Astrocyte (in vitro differentiated cells and primary cell): Measurements from ENCODE around the gene WDR64. TPM values are rescaled to one million over a fixed set of nuclear protein-coding genes. Genes with fewer than 3 reads are reported as not detected.

ENCODE experiments used
- DNase-seq: peaks from one replicate; pipeline ENCODE4 v3.0.0-alpha.2; 2010; ENCODE audit warnings: low read depth
- FAIRE-seq: peaks from 2 replicates; lab custom pipeline; 2011; peaks lifted over from hg19 to GRCh38; lab: Jason Lieb, UNC
- H2AFZ ChIP-seq: 2 replicates; pipeline ENCODE4 v1.6.0; 2012; ENCODE audit warnings: low read depth, low read length, inconsistent platforms
- H3K27ac ChIP-seq: 2 replicates; pipeline ENCODE4 v1.5.1; 2011; ENCODE audit warnings: low read depth, low read length, inconsistent platforms
- H3K27me3 ChIP-seq: 2 replicates; pipeline ENCODE4 v1.6.0; 2011; ENCODE audit warnings: low read length, inconsistent platforms; ENCODE audit not compliant: insufficient read depth
- H3K36me3 ChIP-seq: 2 replicates; pipeline ENCODE4 v1.5.1; 2011; ENCODE audit warnings: low read length, inconsistent platforms; ENCODE audit not compliant: insufficient read depth
- H3K4me1 ChIP-seq: 2 replicates; pipeline ENCODE4 v1.5.1; 2011; ENCODE audit warnings: low read length, inconsistent platforms; ENCODE audit not compliant: insufficient read depth
- H3K4me2 ChIP-seq: 2 replicates; pipeline ENCODE4 v1.6.0; 2012; ENCODE audit warnings: low read length, inconsistent platforms
- H3K4me3 ChIP-seq: 2 replicates; pipeline ENCODE4 v1.5.1; 2011; ENCODE audit warnings: low read depth, mild to moderate bottlenecking, low read length, inconsistent platforms; ENCODE audit not compliant: insufficient read depth
- H3K79me2 ChIP-seq: 2 replicates; pipeline ENCODE4 v1.6.0; 2012; ENCODE audit warnings: mild to moderate bottlenecking, low read length, inconsistent platforms; ENCODE audit not compliant: insufficient read depth
- H3K9ac ChIP-seq: 2 replicates; pipeline ENCODE4 v1.6.0; 2012; ENCODE audit warnings: mild to moderate bottlenecking, low read length, inconsistent platforms
- H3K9me3 ChIP-seq: 2 replicates; pipeline ENCODE4 v1.5.1; 2012; ENCODE audit warnings: low read depth, mild to moderate bottlenecking, low read length, inconsistent platforms; ENCODE audit not compliant: insufficient read depth
- H4K20me1 ChIP-seq: 2 replicates; pipeline ENCODE4 v1.6.0; 2012; ENCODE audit warnings: low read length, inconsistent platforms; ENCODE audit not compliant: insufficient read depth
- H3K27ac Mint-ChIP-seq: one replicate; pipeline ENCODE4 v1.8.0; 2021; ENCODE audit warnings: mild to moderate bottlenecking, mixed read lengths; ENCODE audit not compliant: unreplicated experiment
- H3K27me3 Mint-ChIP-seq: one replicate; pipeline ENCODE4 v1.8.0; 2021; ENCODE audit warnings: low read depth, mixed read lengths; ENCODE audit not compliant: unreplicated experiment
- H3K36me3 Mint-ChIP-seq: one replicate; pipeline ENCODE4 v1.8.0; 2021; ENCODE audit warnings: low read depth, mixed read lengths; ENCODE audit not compliant: unreplicated experiment
- H3K4me1 Mint-ChIP-seq: one replicate; pipeline ENCODE4 v1.8.0; 2021; ENCODE audit warnings: low read depth, mixed read lengths; ENCODE audit not compliant: unreplicated experiment
- H3K4me3 Mint-ChIP-seq: one replicate; pipeline ENCODE4 v1.8.0; 2021; ENCODE audit warnings: mild to moderate bottlenecking, moderate library complexity, mixed read lengths; ENCODE audit not compliant: unreplicated experiment
- H3K9me3 Mint-ChIP-seq: one replicate; pipeline ENCODE4 v1.8.0; 2021; ENCODE audit warnings: mild to moderate bottlenecking, mixed read lengths; ENCODE audit not compliant: unreplicated experiment
- EZH2 ChIP-seq: IDR thresholded peaks from 2 replicates; pipeline ENCODE4 v1.6.1; 2012; ENCODE audit warnings: mild to moderate bottlenecking, low read length, inconsistent platforms; ENCODE audit not compliant: insufficient read depth
- total RNA-seq: library from RNA; stranded (reverse); gene quantifications from 2 replicates; pipeline ENCODE4 v1.2.1, GENCODE V29; 2021
- TF ChIP-seq, protein P1 (sequence below): IDR thresholded peaks from 2 replicates; pipeline ENCODE4 v1.5.1; 2011; ENCODE audit warnings: low read depth, mild to moderate bottlenecking, inconsistent platforms, low read length, moderate library complexity; ENCODE audit not compliant: insufficient read depth

WDR64 gene
- total RNA-seq, 1 donor from 2014 or later: not detected

DNA sequence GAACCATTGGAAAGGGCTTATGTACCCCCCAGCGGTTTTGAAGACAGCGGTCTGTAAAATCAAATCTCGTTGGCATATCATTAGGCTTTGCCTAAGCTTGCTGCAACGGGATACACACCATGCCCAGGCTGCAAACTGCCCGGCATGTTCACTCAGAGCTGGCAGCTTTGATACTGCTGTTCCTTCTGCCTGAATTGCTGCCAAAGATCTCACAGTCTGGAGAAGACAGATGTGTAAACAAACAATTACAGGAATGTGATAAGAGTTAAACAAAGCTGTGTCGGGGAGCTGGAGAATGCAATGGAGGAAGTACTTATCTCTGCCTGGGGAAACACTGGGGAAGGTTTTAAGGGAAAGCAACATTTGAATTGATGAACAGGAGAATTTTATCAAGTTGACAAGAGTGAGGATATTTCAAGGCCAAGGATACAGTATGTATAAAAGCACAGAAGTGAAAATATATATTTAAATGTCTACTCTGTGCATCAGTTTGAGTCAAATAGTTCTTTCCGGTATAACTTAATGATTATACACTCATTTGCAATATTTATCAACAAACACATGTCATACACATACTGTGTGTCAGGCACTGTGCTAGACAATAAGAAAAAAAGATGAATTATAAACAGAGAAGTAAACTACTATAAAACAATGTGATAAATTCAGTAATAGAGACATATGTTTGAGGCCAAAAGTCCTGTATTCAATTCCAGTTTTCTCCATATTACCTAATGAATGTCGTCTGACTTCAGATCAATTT is 41.8 kb upstream of the WDR64 start:
- Mint-ChIP-seq H3K27ac (no peak overlapping the region), H3K4me1 (peaks cover 24% of the 10 kb centered on the region), H3K9me3 (no peaks in the 10 kb centered on the region), H3K4me3 (no peak overlapping the region), H3K36me3 (no peaks in the 10 kb centered on the region), H3K27me3 (no peaks in the 10 kb centered on the region)
- DNase-seq: no peak
- Histone ChIP-seq H3K4me1 (peaks cover 33% of the 10 kb centered on the region), H3K79me2 (no peaks in the 10 kb centered on the region), H3K4me3 (no peak overlapping the region), H3K4me2 (peak overlapping the region; percentile 8), H4K20me1 (no peaks in the 10 kb centered on the region), H3K27ac (no peak overlapping the region), H3K9ac (no peak overlapping the region), H3K9me3 (no peaks in the 10 kb centered on the region), H3K27me3 (no peaks in the 10 kb centered on the region), H2AFZ (no peak overlapping the region), H3K36me3 (no peaks in the 10 kb centered on the region)
- TF ChIP-seq EZH2: no peak
- TF ChIP-seq, protein P1, sequence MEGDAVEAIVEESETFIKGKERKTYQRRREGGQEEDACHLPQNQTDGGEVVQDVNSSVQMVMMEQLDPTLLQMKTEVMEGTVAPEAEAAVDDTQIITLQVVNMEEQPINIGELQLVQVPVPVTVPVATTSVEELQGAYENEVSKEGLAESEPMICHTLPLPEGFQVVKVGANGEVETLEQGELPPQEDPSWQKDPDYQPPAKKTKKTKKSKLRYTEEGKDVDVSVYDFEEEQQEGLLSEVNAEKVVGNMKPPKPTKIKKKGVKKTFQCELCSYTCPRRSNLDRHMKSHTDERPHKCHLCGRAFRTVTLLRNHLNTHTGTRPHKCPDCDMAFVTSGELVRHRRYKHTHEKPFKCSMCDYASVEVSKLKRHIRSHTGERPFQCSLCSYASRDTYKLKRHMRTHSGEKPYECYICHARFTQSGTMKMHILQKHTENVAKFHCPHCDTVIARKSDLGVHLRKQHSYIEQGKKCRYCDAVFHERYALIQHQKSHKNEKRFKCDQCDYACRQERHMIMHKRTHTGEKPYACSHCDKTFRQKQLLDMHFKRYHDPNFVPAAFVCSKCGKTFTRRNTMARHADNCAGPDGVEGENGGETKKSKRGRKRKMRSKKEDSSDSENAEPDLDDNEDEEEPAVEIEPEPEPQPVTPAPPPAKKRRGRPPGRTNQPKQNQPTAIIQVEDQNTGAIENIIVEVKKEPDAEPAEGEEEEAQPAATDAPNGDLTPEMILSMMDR: no peak
- no peak for FAIRE-seq

DNA sequence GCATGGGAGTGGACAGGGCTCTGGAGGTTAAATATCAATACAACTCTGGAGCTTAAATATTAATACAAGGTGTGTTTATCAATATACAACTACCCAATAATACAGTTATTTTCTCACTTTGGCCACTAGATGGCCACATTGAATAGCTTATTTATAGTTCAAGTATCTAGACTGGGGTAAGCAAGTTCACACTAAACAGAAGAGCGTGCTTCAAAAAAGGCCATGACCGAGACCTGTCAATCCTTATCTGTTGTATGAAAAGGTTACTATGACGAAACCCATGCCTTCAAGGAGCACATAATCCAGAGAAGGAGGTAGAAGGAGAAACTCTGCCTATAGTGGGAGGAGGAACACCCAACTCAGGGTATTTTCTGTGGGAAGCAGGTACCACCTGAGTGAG is 41.0 kb upstream of the WDR64 start:
- Mint-ChIP-seq H3K27ac (no peak overlapping the region), H3K4me3 (no peak overlapping the region), H3K4me1 (peaks cover 29% of the 10 kb centered on the region), H3K9me3 (no peaks in the 10 kb centered on the region), H3K36me3 (no peaks in the 10 kb centered on the region), H3K27me3 (no peaks in the 10 kb centered on the region)
- TF ChIP-seq, protein P1: peak; percentile 70
- no peak for TF ChIP-seq EZH2
- Histone ChIP-seq H2AFZ (no peak overlapping the region), H3K9ac (peak overlapping the region; percentile 20), H3K4me1 (peaks cover 40% of the 10 kb centered on the region), H3K9me3 (no peaks in the 10 kb centered on the region), H3K4me2 (no peak overlapping the region), H3K4me3 (no peak overlapping the region), H3K79me2 (no peaks in the 10 kb centered on the region), H3K27me3 (no peaks in the 10 kb centered on the region), H3K36me3 (no peaks in the 10 kb centered on the region), H4K20me1 (no peaks in the 10 kb centered on the region), H3K27ac (no peak overlapping the region)
- FAIRE-seq (peak; percentile 23), DNase-seq (peak; percentile 54)

DNA sequence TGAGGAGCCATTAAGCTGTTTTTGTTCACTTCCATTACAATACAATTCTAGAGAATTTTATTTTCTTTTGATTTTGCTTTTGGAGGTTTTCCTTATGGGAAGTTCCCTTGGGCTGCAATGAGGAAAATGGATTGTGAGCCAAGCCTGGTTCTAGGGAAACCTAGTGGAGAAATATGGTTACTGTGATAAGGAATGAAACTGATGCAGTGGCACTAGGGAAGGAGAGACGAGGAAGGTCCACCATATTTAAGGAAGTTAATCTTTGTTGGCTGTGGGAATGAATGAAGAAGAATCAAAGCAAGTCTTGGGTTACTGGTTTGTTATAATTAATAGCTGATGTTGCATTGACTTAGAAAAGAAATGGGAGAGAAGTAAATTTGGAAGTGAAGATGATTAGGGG is 40.3 kb upstream of the WDR64 start:
- Histone ChIP-seq H3K79me2 (no peaks in the 10 kb centered on the region), H2AFZ (no peak overlapping the region), H3K27me3 (no peaks in the 10 kb centered on the region), H3K36me3 (no peaks in the 10 kb centered on the region), H4K20me1 (no peaks in the 10 kb centered on the region), H3K27ac (peak overlapping the region; percentile 87), H3K9me3 (no peaks in the 10 kb centered on the region), H3K4me1 (peaks cover 37% of the 10 kb centered on the region), H3K4me2 (no peak overlapping the region), H3K4me3 (no peak overlapping the region), H3K9ac (peak overlapping the region; percentile 58)
- Mint-ChIP-seq H3K27ac (no peak overlapping the region), H3K4me1 (peaks cover 26% of the 10 kb centered on the region), H3K9me3 (no peaks in the 10 kb centered on the region), H3K36me3 (no peaks in the 10 kb centered on the region), H3K4me3 (no peak overlapping the region), H3K27me3 (no peaks in the 10 kb centered on the region)
- DNase-seq (no peak), FAIRE-seq (no peak)
- TF ChIP-seq EZH2: no peak
- TF ChIP-seq, protein P1: no peak
